ENCODE measurements around the gene EGFL6.
"Not testable (repeated sequence)": the region's sequence is repeated elsewhere in the genome, so short reads cannot be mapped to it uniquely, and the experiment has no call there.

The EGFL6 gene

DNA sequence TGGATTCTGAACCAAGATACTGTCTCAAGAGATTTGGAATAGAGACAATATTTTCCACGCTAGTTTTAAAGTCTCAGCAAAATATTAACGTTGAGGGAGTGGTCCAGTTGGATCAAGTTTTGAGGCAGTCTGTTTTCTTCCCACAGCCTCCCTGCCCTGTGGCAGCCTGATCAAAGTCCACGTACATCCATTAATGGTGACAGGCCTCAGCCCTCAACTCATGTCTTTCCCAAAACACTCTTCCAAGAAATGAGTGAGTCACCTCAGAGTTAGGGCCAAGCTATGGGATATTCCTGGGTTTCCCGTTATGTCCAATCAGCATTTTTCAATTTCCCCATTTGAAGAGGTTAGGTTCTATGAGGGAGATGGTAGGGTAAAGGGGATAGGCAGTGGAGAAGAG is 28.5 kb downstream of the EGFL6 start:
- DNase-seq: no peak

GRCh38 chrX:13598877-13599276 is 29.5 kb downstream of the EGFL6 start:
- no peak for DNase-seq

DNA sequence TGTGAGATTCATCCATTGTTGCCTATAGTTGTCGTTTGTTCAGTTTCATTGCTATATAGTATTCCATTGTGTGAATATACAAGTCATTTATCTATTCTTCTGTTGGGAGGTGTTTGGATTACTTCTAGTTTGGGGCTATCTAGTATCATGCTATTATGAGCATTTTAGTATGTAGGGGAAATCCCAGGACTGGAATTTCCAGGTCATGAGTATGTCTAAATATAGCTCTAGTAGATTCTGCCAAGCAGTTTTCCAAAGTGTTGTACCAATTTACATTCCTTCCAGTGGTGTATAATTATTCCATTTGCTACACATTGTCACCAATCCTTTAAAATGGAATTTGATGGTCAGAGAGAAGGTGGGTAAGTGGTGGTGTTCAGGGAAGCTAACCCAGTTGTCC is 30.1 kb downstream of the EGFL6 start:
- no peak for DNase-seq

DNA sequence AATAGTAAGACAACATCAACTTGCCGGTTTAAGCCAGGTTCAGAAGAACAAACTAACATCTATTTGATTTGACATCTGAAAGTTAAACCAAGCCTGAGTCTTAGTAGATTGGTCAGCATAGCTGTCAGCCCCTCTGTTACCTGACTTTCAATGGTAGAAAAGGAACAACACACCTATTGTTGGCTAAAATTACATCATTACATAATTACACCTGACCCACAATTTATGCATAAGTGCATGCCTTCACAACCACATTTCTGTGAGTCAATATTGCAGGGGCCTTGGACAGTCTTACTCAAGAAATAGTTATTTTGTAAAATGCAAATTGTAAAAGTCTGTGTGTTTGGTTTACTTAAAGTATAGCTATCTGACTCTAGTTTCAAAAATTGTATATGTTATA is 36.2 kb downstream of the EGFL6 start:
- DNase-seq: no peak

- DNase-seq: no peak
Observed at GRCh38 chrX:13607331-13607995, 38.1 kb downstream of the EGFL6 start.

GRCh38 chrX:13607996-13608365 is 38.6 kb downstream of the EGFL6 start:
- no peak for DNase-seq

- DNase-seq: no peak
Observed at GRCh38 chrX:13614154-13614553, 44.8 kb downstream of the EGFL6 start.

DNA sequence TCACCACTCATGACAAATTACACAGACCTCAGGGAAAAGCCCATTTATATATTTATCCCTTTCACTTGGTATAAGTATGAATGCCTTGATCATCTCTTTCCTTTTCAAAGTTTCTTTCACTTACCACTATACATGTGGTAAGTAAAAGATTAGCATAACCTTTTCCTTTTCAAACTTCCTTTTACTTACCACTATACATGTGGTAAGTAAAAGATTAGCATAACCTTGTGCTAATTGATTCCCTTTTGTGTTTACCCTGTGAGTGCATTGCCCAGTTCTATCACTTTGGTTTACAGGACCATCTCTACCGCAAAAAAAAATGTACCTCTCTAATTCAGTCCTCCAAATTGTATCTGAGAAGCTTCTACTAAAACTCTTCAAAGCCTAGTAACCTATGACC is 50.8 kb downstream of the EGFL6 start:
- DNase-seq: no peak

DNA sequence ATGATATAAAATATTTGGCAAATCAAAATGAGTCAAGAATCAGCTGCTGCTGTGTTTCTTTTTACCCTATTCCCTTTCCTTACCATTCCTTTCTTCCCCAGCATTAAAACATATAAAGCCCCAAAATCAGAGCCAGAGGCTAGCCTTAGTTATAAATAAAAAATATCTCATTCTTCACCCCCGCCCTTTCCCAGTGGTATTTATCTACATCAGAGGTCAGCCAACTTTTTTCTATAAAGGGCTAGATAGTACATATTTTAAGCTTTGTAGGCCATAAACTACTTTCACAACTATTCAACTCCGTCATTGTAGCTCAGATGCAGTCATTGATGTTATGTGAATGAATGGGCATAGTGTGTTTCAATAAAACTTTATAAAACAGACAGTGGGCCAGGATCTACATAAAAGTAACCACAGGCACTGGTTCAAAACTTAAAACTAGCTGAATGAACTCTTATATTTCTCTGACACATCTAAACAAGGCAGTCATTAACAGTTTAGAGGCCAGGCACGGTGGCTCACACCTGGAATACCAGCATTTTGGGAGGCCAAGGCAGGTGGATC is 53.1 kb downstream of the EGFL6 start:
- no peak for DNase-seq

DNA sequence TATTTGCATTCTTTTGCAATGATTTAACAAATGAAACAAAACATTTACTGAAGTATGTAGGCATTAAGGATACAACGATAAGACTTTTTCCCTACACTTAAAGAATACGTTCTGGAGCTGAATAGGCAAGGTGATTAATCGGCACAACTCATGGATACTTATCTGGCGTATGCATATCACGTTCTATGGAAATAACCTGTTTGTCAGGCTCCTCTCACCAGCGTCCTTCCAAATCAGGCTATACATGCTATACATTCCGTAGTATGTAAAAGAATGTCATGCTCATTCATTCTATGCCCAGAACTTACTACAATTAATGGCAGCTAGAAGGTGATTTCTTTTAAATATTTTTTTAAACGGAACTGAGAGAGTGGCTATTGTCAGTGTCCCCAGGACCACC is 57.9 kb downstream of the EGFL6 start:
- DNase-seq: no peak

- not testable (repeated sequence) for DNase-seq
Observed at GRCh38 chrX:13637224-13637623, 67.8 kb downstream of the EGFL6 start.

GRCh38 chrX:13638021-13638420 is 68.6 kb downstream of the EGFL6 start:
- no peak for DNase-seq

DNA sequence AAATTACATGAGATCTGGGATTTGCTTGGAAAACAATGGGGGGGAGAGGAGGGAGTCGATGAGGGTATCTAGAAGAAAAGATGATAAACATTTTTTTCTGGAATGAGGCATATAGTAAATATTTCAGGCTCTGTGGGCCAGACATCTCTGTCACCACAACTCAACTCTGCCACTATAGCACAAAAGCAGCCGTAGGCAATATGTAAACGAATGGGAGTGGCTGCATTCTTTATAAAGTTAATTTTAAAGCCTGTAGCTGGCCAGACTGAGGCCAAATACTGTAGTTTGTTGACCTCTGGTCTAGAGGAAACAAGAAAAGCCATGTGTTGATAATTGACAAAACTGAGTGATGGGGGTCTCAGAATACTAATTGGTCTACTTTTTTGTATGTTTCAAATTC is 69.4 kb downstream of the EGFL6 start:
- DNase-seq: no peak

DNA sequence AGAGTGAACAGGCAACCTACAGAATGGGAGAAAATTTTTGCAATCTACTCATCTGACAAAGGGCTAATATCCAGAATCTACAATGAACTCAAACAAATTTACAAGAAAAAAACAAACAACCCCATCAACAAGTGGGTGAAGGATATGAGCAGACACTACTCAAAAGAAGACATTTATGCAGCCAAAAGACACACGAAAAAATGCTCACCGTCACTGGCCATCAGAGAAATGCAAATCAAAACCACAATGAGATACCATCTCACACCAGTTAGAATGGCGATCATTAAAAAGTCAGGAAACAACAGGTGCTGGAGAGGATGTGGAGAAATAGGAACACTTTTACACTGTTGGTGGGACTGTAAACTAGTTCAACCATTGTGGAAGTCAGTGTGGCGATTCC is 72.3 kb downstream of the EGFL6 start:
- not testable (repeated sequence) for DNase-seq

GRCh38 chrX:13645464-13646153 is 76.2 kb downstream of the EGFL6 start:
- DNase-seq: no peak

DNA sequence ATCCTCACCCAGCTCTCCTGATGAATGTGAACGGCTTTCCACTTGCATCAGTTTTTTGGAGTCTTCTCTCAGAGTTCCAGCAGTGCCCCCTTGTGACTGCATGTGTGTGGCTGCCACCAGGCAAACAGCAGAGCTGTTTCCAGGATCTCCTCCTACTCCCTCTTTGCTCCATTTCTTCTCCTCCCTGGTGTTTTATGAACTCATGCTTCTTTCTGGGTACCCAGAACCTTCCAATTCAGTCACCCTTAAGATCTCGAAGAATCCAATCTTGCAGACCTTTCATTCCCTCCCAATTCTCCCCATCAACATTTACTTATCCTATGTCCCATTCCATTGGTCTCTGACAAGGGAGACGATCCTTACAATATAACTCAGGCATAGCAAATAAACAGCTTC is 76.8 kb downstream of the EGFL6 start:
- peak in 1 of 4 experiments; percentile 2 for DNase-seq

DNA sequence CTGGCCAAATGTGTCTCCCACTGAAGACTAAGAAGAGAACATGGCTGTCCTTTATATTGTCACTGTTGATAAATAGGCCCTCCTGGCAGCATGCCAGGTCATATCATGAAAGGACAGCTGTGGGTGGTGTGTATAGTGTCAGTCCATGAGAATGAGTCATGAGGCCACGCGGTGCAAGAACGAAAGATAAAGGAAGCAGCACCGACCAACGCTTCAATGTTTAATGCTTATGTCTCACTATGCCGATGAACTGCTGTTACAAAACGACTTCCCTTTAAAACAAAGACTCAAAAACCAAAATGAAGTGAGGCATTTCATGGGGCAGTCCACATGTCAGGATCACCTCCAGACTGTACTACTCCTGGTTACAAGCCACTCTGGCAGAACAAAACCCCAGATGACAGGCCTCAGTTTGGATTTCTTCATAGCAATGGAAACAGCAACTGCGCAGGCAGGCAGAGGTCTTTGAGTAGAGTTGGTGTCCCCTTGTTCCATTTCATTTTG is 78.4 kb downstream of the EGFL6 start:
- DNase-seq: peak; percentile 5 to 58 (median 42)

DNA sequence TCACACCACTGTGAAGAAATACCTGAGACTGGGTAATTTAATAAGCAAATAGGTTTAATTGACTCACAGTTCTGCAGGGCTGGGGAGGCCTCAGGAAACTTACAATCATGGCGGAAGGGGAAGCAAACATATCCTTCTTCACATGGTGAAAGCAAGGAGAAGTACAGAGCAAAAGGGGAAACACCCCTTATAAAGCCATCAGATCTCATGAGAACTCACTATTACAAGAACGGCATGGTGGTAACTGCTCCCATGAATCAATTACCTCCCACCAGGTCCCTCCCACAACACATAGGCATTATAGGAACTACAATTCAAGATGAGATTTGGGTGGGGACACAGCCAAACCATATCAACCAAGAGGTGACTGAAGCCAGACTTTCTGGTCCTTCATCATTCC is 78.9 kb downstream of the EGFL6 start:
- DNase-seq: not testable (repeated sequence)

- DNase-seq: no peak
Observed at GRCh38 chrX:13649838-13650237, 80.4 kb downstream of the EGFL6 start.

- no peak for DNase-seq
Observed at GRCh38 chrX:13650318-13650717, 80.9 kb downstream of the EGFL6 start.

DNA sequence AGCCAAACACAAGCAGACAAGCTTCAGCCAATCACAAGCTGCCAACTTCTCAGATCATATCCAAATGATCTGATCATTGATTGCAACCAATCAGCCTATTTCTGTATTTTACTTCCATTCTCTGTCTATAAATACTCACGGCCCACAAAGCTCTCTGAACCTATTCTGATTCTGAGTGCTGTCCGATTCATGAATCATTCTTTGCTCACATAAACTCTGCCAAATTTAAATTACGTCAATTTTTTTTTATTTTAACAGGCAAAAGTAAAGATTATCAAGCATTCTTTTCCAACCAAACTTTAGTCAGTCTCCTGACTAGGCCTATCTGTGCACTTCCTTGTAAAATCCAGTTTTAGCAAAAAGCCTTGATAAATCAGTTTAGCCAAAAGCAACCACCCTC is 81.7 kb downstream of the EGFL6 start:
- no peak for DNase-seq

DNA sequence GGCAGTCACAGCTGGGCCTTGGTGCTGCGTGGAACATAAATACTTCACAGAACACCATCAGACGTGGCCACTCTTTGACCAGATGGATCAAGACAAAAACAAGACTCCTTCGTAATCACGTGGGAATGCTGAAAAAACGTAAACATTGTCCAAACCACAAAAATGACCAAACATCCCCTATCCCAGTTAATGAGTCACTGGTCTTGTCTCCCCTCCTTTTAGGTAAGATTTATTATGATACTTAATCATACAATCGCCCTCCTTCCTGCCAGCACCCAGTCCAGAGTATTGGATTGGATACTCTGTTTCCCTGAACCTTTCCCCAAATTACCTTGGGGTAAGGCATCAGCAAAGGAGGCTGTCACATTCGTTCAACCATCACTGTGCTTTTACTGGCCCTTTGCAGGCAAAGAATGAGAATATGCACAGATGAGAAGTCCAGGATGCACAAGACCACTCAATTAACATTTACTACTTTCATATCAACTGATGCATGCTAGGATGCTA is 82.9 kb downstream of the EGFL6 start:
- no peak for DNase-seq

- peak; percentile 76 to 84 (median 80) for DNase-seq
Observed at GRCh38 chrX:13652850-13653693, 83.7 kb downstream of the EGFL6 start, which contains the start of gene TCEANC. Gene TCEANC (plus strand): TSS chrX:13653141. CDS start chrX:13662509, 9,368 bp downstream.

Measured in activated CD4-positive, CD25-positive, alpha-beta regulatory T cell (primary cell).